GM12873 (cell line): ENCODE measurements around the gene STX3.

Experiments used
- CTCF ChIP-seq: IDR thresholded peaks from 2 replicates; pipeline ENCODE4 v1.5.1; 2012; ENCODE audit warnings: low read depth, mild to moderate bottlenecking, moderate library complexity, low read length, control low read depth; ENCODE audit not compliant: insufficient read depth; ENCODE audit errors: missing control alignments

The STX3 gene

GRCh38 chr11:59845399-59845798 is 90.2 kb downstream of the STX3 start, which contains the start of gene CBLIF:
CBLIF (minus strand) TSS chr11:59845499; CDS start chr11:59845453, 46 bp downstream.
- no peak for TF ChIP-seq CTCF

- TF ChIP-seq CTCF, result no peak
Observed at GRCh38 chr11:59846556-59846955, 91.4 kb downstream of the STX3 start.

GRCh38 chr11:59847626-59848025 is 92.5 kb downstream of the STX3 start:
- TF ChIP-seq CTCF, result no peak

- no peak for TF ChIP-seq CTCF
Observed at GRCh38 chr11:59849129-59849528, 94.0 kb downstream of the STX3 start.

- TF ChIP-seq CTCF, result no peak
Observed at GRCh38 chr11:59854871-59855270, 99.7 kb downstream of the STX3 start.
